Cardiac muscle cell (in vitro differentiated cells and primary cell): ENCODE measurements around the gene PPFIA4. TPM values are rescaled to one million over a fixed set of nuclear protein-coding genes. Genes with fewer than 3 reads are reported as not detected.

ENCODE experiments used
- DNase-seq, 2 donors: peaks; one replicate each; pipeline versions ENCODE4 v3.0.0 to v3.0.0-alpha.2; 2010 to 2017; ENCODE audit warnings: low read depth in 1 of 2, low spot score in 1 of 2
- H3K27ac ChIP-seq: fragments of 200-600 bp; sonication (generic); 2 replicates; pipeline ENCODE4 v1.5.1; 2016
- H3K27me3 ChIP-seq: fragments of 200-600 bp; sonication (generic); 2 replicates; pipeline ENCODE4 v1.6.0; 2016; ENCODE audit warnings: control low read depth
- H3K36me3 ChIP-seq: fragments of 200-600 bp; sonication (generic); 2 replicates; pipeline ENCODE4 v1.5.1; 2016; ENCODE audit warnings: control low read depth
- H3K4me1 ChIP-seq: fragments of 200-600 bp; sonication (generic); 2 replicates; pipeline ENCODE4 v1.8.1; 2017; ENCODE audit warnings: low read depth, mild to moderate bottlenecking, mixed run types
- H3K4me3 ChIP-seq: fragments of 200-600 bp; sonication (generic); 2 replicates; pipeline ENCODE4 v1.5.1; 2016; ENCODE audit warnings: mild to moderate bottlenecking
- H3K9me3 ChIP-seq: fragments of 200-600 bp; sonication (generic); 2 replicates; pipeline ENCODE4 v1.5.1; 2017; ENCODE audit warnings: low read depth, mild to moderate bottlenecking, control low read depth
- CTCF ChIP-seq: IDR thresholded peaks from 2 replicates; pipeline ENCODE4 v1.5.1; 2012; ENCODE audit warnings: low read depth, mild to moderate bottlenecking, low read length
- polyA plus RNA-seq: library from polyadenylated mRNA; unstranded; fragments of >200 nt; fragmentation: Nextera tagmentation; extraction: Ambion mirVana; gene quantifications from 2 replicates; pipeline ENCODE4 v1.2.1, GENCODE V29; 2016
- total RNA-seq: library from RNA; depleted of rRNA; stranded (reverse); fragments of >200 nt; gene quantifications from 2 replicates; pipeline ENCODE4 v1.2.3, GENCODE V29; 2016

The PPFIA4 gene
- total and polyA plus RNA-seq, 2 experiments from 2014 or later: 97.5 to 207 TPM

- no peak overlapping the region for H3K27ac ChIP-seq
- no peaks in the 10 kb centered on the region for H3K36me3 ChIP-seq
- H3K4me3 ChIP-seq: no peak overlapping the region
- DNase-seq: no peak
- H3K9me3 ChIP-seq: no peaks in the 10 kb centered on the region
- no peaks in the 10 kb centered on the region for H3K4me1 ChIP-seq
- no peak for TF ChIP-seq CTCF
- peaks cover 20% of the 10 kb centered on the region for H3K27me3 ChIP-seq
Measured at GRCh38 chr1:203103829-203104495, 77.7 kb downstream of the PPFIA4 start.

- Histone ChIP-seq H3K27ac (no peak overlapping the region), H3K36me3 (no peaks in the 10 kb centered on the region), H3K27me3 (peaks cover 29% of the 10 kb centered on the region), H3K4me3 (no peak overlapping the region), H3K4me1 (no peaks in the 10 kb centered on the region), H3K9me3 (no peaks in the 10 kb centered on the region)
- no peak for DNase-seq
- TF ChIP-seq CTCF: no peak
Measured at GRCh38 chr1:203104789-203105390, 78.6 kb downstream of the PPFIA4 start.

GRCh38 chr1:203112475-203112874 is 86.2 kb downstream of the PPFIA4 start:
- H3K4me1 ChIP-seq: no peaks in the 10 kb centered on the region
- TF ChIP-seq CTCF: no peak
- H3K9me3 ChIP-seq: no peaks in the 10 kb centered on the region
- H3K4me3 ChIP-seq: no peak overlapping the region
- H3K27me3 ChIP-seq: peaks cover 58% of the 10 kb centered on the region
- H3K36me3 ChIP-seq: no peaks in the 10 kb centered on the region
- no peak overlapping the region for H3K27ac ChIP-seq
- no peak for DNase-seq

- no peak for TF ChIP-seq CTCF
- DNase-seq: no peak
Measured at GRCh38 chr1:203113308-203113707, 87.0 kb downstream of the PPFIA4 start.

GRCh38 chr1:203114202-203114601 is 87.9 kb downstream of the PPFIA4 start:
- Histone ChIP-seq H3K36me3 (no peaks in the 10 kb centered on the region), H3K9me3 (no peaks in the 10 kb centered on the region), H3K4me1 (peaks cover 6% of the 10 kb centered on the region), H3K27ac (no peak overlapping the region), H3K27me3 (peaks cover 44% of the 10 kb centered on the region), H3K4me3 (no peak overlapping the region)
- no peak for DNase-seq
- no peak for TF ChIP-seq CTCF

More at GRCh38 chr1:203113308-203113707, 87.0 kb downstream of the PPFIA4 start:
- H3K9me3 ChIP-seq: no peaks in the 10 kb centered on the region
- no peaks in the 10 kb centered on the region for H3K36me3 ChIP-seq
- peaks cover 3% of the 10 kb centered on the region for H3K4me1 ChIP-seq
- peaks cover 50% of the 10 kb centered on the region for H3K27me3 ChIP-seq
- H3K27ac ChIP-seq: no peak overlapping the region
- H3K4me3 ChIP-seq: no peak overlapping the region
